ENCODE results near the gene IPO9.
"Not testable (repeated sequence)": the region's sequence is repeated elsewhere in the genome, so short reads cannot be mapped to it uniquely, and the experiment has no call there.

Gene IPO9

DNA sequence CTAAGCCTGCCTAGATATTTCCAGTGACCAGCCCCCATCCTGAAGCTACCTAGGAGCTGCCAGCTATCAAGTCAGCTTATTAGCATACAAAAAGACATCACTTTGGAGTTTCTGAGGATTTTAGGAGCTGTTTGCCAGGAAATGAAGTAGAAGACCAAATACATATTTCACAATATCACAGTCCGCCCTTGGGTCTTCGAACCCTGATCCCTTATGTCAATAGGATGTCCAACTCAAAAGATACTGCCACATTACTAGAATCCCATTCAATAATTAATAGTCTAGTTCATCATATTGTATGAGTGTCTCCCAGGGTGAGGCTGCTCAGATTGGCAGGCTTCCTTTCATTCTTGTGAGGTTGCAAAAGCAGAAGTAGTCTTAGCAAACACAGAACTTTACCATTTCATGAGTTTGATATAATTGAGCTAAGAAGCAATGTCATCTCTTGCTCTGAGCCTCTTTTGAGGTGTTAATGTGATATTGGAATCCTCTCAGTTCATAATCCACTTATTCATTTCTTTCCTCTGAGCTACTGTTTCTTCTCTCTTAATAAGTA, 13.6 kb downstream of the IPO9 start:
- Histone ChIP-seq H3K4me1 (ENCODE audit: insufficient read depth, low read length) (no peaks in the 10 kb centered on the region), H3K27me3 (ENCODE audit: insufficient read depth, low read length) (no peaks in the 10 kb centered on the region), H3K4me3 (ENCODE audit: low read length) (no peak overlapping the region), H3K36me3 (ENCODE audit: insufficient read depth, low read length) (peaks cover 15% of the 10 kb centered on the region), H3K9me3 (ENCODE audit: low read length) (no peaks in the 10 kb centered on the region), H2AFZ (ENCODE audit: low read depth, low read length) (no peak overlapping the region)

GRCh38 chr1:201845331-201846083, 16.6 kb downstream of the IPO9 start:
- no peaks in the 10 kb centered on the region for H3K9me3 ChIP-seq (ENCODE audit: low read length)
- H2AFZ ChIP-seq (ENCODE audit: low read depth, low read length), result no peak overlapping the region
- peaks cover 13% of the 10 kb centered on the region for H3K4me1 ChIP-seq (ENCODE audit: insufficient read depth, low read length)
- H3K36me3 ChIP-seq (ENCODE audit: insufficient read depth, low read length), result peaks cover 30% of the 10 kb centered on the region
- no peaks in the 10 kb centered on the region for H3K27me3 ChIP-seq (ENCODE audit: insufficient read depth, low read length)
- H3K4me3 ChIP-seq (ENCODE audit: low read length), result no peak overlapping the region

- no peak overlapping the region for H2AFZ ChIP-seq (ENCODE audit: low read depth, low read length)
- H3K36me3 ChIP-seq (ENCODE audit: insufficient read depth, low read length), result peaks cover 46% of the 10 kb centered on the region
Observed at GRCh38 chr1:201847150-201847549, 18.2 kb downstream of the IPO9 start.

GRCh38 chr1:201848230-201848629, 19.3 kb downstream of the IPO9 start:
- Histone ChIP-seq H2AFZ (ENCODE audit: low read depth, low read length) (no peak overlapping the region), H3K9me3 (ENCODE audit: low read length) (no peaks in the 10 kb centered on the region), H3K36me3 (ENCODE audit: insufficient read depth, low read length) (peaks cover 57% of the 10 kb centered on the region), H3K4me3 (ENCODE audit: low read length) (no peak overlapping the region), H3K27me3 (ENCODE audit: insufficient read depth, low read length) (no peaks in the 10 kb centered on the region), H3K4me1 (ENCODE audit: insufficient read depth, low read length) (peaks cover 13% of the 10 kb centered on the region)

More at GRCh38 chr1:201847150-201847549, 18.2 kb downstream of the IPO9 start:
- H3K4me3 ChIP-seq (ENCODE audit: low read length), result no peak overlapping the region
- no peaks in the 10 kb centered on the region for H3K27me3 ChIP-seq (ENCODE audit: insufficient read depth, low read length)
- peaks cover 13% of the 10 kb centered on the region for H3K4me1 ChIP-seq (ENCODE audit: insufficient read depth, low read length)
- H3K9me3 ChIP-seq (ENCODE audit: low read length), result no peaks in the 10 kb centered on the region

GRCh38 chr1:201849372-201850052, 20.6 kb downstream of the IPO9 start:
- Histone ChIP-seq H3K9me3 (ENCODE audit: low read length) (no peaks in the 10 kb centered on the region), H3K27me3 (ENCODE audit: insufficient read depth, low read length) (no peaks in the 10 kb centered on the region), H3K4me3 (ENCODE audit: low read length) (no peak overlapping the region), H2AFZ (ENCODE audit: low read depth, low read length) (no peak overlapping the region), H3K4me1 (ENCODE audit: insufficient read depth, low read length) (peaks cover 13% of the 10 kb centered on the region), H3K36me3 (ENCODE audit: insufficient read depth, low read length) (peaks cover 68% of the 10 kb centered on the region)

DNA sequence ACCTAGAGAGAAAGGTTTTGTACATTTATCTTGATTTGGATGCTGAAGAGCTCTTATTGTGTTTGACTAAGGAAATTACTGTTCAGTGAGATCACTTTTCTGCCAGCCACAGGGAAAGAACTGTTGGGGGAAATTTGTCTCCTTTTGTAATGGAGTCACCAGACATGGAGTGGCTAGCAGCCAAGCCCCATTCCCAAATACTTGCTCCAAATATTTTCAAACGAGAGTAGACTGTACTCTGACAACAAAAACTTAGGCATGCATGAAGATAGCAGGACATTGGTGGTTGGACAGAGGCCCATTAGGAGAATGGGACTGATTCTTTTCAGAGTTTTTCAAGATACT, 21.1 kb downstream of the IPO9 start:
- no peaks in the 10 kb centered on the region for H3K27me3 ChIP-seq (ENCODE audit: insufficient read depth, low read length)
- peaks cover 74% of the 10 kb centered on the region for H3K36me3 ChIP-seq (ENCODE audit: insufficient read depth, low read length)
- H3K9me3 ChIP-seq (ENCODE audit: low read length), result no peaks in the 10 kb centered on the region
- H3K4me3 ChIP-seq (ENCODE audit: low read length), result no peak overlapping the region
- peaks cover 13% of the 10 kb centered on the region for H3K4me1 ChIP-seq (ENCODE audit: insufficient read depth, low read length)
- H2AFZ ChIP-seq (ENCODE audit: low read depth, low read length), result no peak overlapping the region

DNA sequence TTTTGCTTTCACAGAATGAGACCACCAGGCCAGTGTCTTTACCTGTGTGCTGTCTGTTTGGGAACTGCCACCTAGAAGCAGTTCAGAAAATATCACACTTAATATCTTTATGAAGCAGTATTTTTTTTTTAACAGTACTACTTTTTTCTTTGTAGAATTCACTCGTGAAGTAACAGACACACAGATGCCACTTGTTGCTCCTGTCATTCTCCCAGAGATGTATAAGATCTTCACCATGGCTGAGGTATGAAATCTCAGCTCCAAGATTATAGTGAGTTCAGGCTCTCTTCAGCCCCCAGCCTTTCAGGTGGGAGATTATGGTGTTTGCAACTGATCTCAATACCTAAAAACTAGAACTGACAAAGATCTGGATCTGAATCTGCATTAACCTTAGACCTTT, 23.0 kb downstream of the IPO9 start:
- Histone ChIP-seq H3K4me1 (ENCODE audit: insufficient read depth, low read length) (peaks cover 13% of the 10 kb centered on the region), H3K27me3 (ENCODE audit: insufficient read depth, low read length) (no peaks in the 10 kb centered on the region), H3K4me3 (ENCODE audit: low read length) (no peak overlapping the region), H3K9me3 (ENCODE audit: low read length) (no peaks in the 10 kb centered on the region), H2AFZ (ENCODE audit: low read depth, low read length) (no peak overlapping the region), H3K36me3 (ENCODE audit: insufficient read depth, low read length) (peaks cover 93% of the 10 kb centered on the region)

GRCh38 chr1:201856722-201857121, 27.8 kb downstream of the IPO9 start:
- H3K27me3 ChIP-seq (ENCODE audit: insufficient read depth, low read length); H3K4me1 ChIP-seq (ENCODE audit: insufficient read depth, low read length); H3K9me3 ChIP-seq (ENCODE audit: low read length); H2AFZ ChIP-seq (ENCODE audit: low read depth, low read length); H3K4me3 ChIP-seq (ENCODE audit: low read length): not testable (repeated sequence)
- peaks cover 95% of the 10 kb centered on the region for H3K36me3 ChIP-seq (ENCODE audit: insufficient read depth, low read length)

- Histone ChIP-seq H3K9me3 (ENCODE audit: low read length) (no peaks in the 10 kb centered on the region), H3K36me3 (ENCODE audit: insufficient read depth, low read length) (peaks cover 92% of the 10 kb centered on the region), H2AFZ (ENCODE audit: low read depth, low read length) (no peak overlapping the region), H3K4me1 (ENCODE audit: insufficient read depth, low read length) (no peaks in the 10 kb centered on the region), H3K4me3 (ENCODE audit: low read length) (no peak overlapping the region), H3K27me3 (ENCODE audit: insufficient read depth, low read length) (no peaks in the 10 kb centered on the region)
Observed at GRCh38 chr1:201859424-201859823, 30.5 kb downstream of the IPO9 start.

- H3K36me3 ChIP-seq (ENCODE audit: insufficient read depth, low read length), result peaks cover 86% of the 10 kb centered on the region
- no peaks in the 10 kb centered on the region for H3K9me3 ChIP-seq (ENCODE audit: low read length)
- H3K27me3 ChIP-seq (ENCODE audit: insufficient read depth, low read length), result no peaks in the 10 kb centered on the region
- no peak overlapping the region for H3K4me3 ChIP-seq (ENCODE audit: low read length)
- no peaks in the 10 kb centered on the region for H3K4me1 ChIP-seq (ENCODE audit: insufficient read depth, low read length)
- no peak overlapping the region for H2AFZ ChIP-seq (ENCODE audit: low read depth, low read length)
Observed at GRCh38 chr1:201861448-201861847, 32.5 kb downstream of the IPO9 start.

- Histone ChIP-seq H3K9me3 (ENCODE audit: low read length) (no peaks in the 10 kb centered on the region), H3K4me3 (ENCODE audit: low read length) (no peak overlapping the region), H3K4me1 (ENCODE audit: insufficient read depth, low read length) (no peaks in the 10 kb centered on the region), H3K27me3 (ENCODE audit: insufficient read depth, low read length) (no peaks in the 10 kb centered on the region), H3K36me3 (ENCODE audit: insufficient read depth, low read length) (peaks cover 88% of the 10 kb centered on the region), H2AFZ (ENCODE audit: low read depth, low read length) (no peak overlapping the region)
Observed at GRCh38 chr1:201870397-201870796, 41.4 kb downstream of the IPO9 start.

GRCh38 chr1:201874672-201875071, 45.7 kb downstream of the IPO9 start:
- peaks cover 68% of the 10 kb centered on the region for H3K36me3 ChIP-seq (ENCODE audit: insufficient read depth, low read length)
- no peaks in the 10 kb centered on the region for H3K27me3 ChIP-seq (ENCODE audit: insufficient read depth, low read length)
- no peak overlapping the region for H3K4me3 ChIP-seq (ENCODE audit: low read length)
- H3K4me1 ChIP-seq (ENCODE audit: insufficient read depth, low read length), result peaks cover 4% of the 10 kb centered on the region
- no peak overlapping the region for H2AFZ ChIP-seq (ENCODE audit: low read depth, low read length)
- no peaks in the 10 kb centered on the region for H3K9me3 ChIP-seq (ENCODE audit: low read length)

- no peaks in the 10 kb centered on the region for H3K27me3 ChIP-seq (ENCODE audit: insufficient read depth, low read length)
- H3K4me3 ChIP-seq (ENCODE audit: low read length), result no peak overlapping the region
Observed at GRCh38 chr1:201876148-201876818, 47.3 kb downstream of the IPO9 start.

More at GRCh38 chr1:201876148-201876818, 47.3 kb downstream of the IPO9 start:
- Histone ChIP-seq H3K9me3 (ENCODE audit: low read length) (no peaks in the 10 kb centered on the region), H3K4me1 (ENCODE audit: insufficient read depth, low read length) (peaks cover 4% of the 10 kb centered on the region), H2AFZ (ENCODE audit: low read depth, low read length) (no peak overlapping the region), H3K36me3 (ENCODE audit: insufficient read depth, low read length) (peaks cover 52% of the 10 kb centered on the region)
